ENCODE results near the gene ZPR1.
"Not testable (repeated sequence)": the region's sequence is repeated elsewhere in the genome, so short reads cannot be mapped to it uniquely, and the experiment has no call there.

ZPR1 gene

DNA sequence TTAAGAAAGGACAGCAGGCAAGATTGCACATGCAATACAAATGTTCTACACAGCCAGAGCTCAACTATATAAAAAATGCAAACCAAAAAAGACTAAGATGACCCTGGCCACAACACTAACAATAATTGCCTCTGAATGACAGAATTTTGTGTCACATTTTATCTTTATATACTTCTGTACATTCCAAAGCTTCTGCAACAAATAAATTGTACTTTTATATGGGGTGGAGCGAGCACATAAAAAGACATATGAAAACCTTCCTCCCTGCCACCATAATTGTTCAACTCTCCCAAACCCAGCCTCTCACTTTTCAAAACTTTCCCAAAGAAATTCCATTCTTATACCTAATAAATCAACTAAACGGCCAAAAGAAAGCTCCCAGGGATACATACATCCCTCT is 25.7 kb downstream of the ZPR1 start:
- DNase-seq (ENCODE audit: low read depth, low spot score) = no peak

DNA sequence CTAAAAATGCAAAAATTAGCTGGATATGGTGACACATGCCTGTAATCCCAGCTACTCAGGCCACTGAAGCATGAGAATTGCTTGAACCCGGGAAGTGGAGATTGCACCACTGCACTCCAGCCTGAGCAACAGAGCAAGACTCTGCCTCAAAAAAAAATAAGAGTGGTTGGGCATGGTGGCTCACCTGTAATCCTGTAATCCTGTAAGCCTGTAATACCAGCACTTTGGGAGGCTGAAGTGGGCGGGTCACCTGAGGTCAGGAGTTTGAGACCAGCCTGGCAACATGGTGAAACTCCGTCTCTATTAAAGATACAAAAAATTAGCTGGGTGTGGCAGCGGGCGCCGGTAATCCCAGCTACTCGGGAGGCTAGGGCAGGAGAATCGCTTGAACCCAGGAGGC is 31.8 kb downstream of the ZPR1 start:
- not testable (repeated sequence) for DNase-seq (ENCODE audit: low read depth, low spot score)

GRCh38 chr11:116750070-116750718 is 37.6 kb downstream of the ZPR1 start:
- no peak for DNase-seq (ENCODE audit: low read depth, low spot score)

- DNase-seq (ENCODE audit: low read depth, low spot score) = no peak
Observed at GRCh38 chr11:116742104-116742503, 45.7 kb downstream of the ZPR1 start.

- no peak for DNase-seq (ENCODE audit: low read depth, low spot score)
Observed at GRCh38 chr11:116740741-116741140, 47.1 kb downstream of the ZPR1 start.

- DNase-seq (ENCODE audit: low read depth, low spot score) = no peak
Observed at GRCh38 chr11:116738975-116739374, 48.8 kb downstream of the ZPR1 start.

- DNase-seq (ENCODE audit: low read depth, low spot score) = no peak
Observed at GRCh38 chr11:116736763-116737162, 51.1 kb downstream of the ZPR1 start.

DNA sequence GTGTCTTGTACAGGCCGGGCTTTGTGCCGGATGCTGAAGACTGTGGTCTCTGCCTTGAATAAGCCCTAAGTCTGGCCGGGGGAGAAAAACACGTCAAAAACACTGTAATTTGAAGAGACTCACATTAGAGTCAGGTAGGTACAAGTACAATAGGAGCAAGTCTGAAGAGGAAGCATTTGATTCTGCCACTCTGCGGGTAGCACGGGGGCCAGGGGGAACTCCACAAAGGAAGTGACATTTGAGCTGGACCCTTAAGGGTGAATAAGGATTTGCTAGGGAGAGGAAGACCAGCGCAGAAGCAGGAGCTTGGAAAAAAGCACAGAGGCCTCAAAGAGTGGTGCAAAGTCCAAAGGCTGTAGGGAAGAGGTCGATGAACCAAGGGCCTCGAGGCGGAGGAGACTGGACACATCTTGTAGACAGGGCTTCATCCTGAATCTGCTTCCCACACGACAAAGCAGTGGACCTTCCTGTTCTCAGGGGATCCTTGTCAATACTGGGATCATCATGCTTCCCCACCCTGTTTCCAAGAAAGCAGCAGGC is 53.8 kb downstream of the ZPR1 start:
- DNase-seq (ENCODE audit: low read depth, low spot score) = no peak

GRCh38 chr11:116733043-116733755 is 54.6 kb downstream of the ZPR1 start:
- DNase-seq (ENCODE audit: low read depth, low spot score) = no peak

GRCh38 chr11:116732271-116733042 is 55.4 kb downstream of the ZPR1 start:
- DNase-seq (ENCODE audit: low read depth, low spot score) = no peak

DNA sequence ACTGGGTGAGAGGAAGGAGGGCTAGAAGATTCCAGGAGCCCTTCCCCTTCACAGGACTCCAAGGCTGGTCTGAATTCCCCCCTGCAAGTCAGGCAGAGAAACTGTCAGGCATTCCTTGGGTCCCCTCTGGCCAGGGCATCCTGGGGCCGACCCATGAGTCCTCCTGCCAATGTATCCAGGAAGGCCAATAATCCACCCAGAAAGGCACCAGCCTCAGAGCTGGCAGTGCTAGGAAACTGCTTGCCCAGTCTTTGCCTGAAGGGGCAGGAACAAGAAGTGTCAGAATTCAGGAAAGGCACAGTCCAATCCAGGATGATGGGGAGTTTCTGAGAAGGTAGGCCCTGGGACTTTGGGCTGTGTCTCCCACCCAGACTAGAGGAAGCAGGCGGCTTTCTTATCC is 56.0 kb downstream of the ZPR1 start:
- DNase-seq (ENCODE audit: low read depth, low spot score) = no peak

- DNase-seq (ENCODE audit: low read depth, low spot score) = no peak
Observed at GRCh38 chr11:116731097-116731761, 56.6 kb downstream of the ZPR1 start.

DNA sequence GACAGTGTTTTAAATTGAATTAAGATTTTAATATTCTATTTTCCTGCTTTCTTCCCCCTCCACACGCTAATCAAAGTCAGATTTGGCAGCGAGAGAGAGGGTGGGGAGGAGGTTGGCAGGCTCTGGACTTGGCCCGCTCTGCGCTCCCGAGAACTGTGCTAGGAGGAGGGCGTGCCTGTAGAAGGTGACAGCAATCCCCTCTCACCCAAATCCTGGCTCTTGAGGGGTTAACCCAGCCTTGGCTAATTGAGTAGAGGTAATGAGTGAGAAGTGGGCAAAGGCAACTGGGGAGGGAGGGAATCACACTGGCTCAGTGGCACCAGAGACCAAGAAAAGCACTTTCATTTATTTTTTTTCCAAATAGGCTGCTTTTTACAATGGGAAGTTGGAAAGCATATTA is 57.2 kb downstream of the ZPR1 start:
- DNase-seq (ENCODE audit: low read depth, low spot score) = no peak

DNA sequence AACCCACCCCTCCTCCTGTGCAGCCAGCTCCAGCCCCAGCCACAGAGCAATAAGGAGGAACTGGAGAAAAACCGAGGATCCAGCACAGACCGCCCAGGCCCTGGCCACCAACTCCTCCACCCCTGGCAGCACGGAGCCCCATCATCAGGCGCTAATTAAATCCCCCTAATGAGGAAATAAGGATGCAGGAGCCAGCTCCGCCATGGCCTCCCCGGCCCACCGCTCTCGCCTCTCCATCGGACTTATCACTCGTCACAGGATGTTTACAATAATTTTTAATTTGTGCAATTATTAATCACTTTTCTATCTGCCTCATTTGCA is 57.6 kb downstream of the ZPR1 start:
- DNase-seq (ENCODE audit: low read depth, low spot score) = no peak

GRCh38 chr11:116729501-116730240 is 58.2 kb downstream of the ZPR1 start:
- DNase-seq (ENCODE audit: low read depth, low spot score) = no peak

GRCh38 chr11:116727990-116728389 is 59.8 kb downstream of the ZPR1 start:
- no peak for DNase-seq (ENCODE audit: low read depth, low spot score)

DNA sequence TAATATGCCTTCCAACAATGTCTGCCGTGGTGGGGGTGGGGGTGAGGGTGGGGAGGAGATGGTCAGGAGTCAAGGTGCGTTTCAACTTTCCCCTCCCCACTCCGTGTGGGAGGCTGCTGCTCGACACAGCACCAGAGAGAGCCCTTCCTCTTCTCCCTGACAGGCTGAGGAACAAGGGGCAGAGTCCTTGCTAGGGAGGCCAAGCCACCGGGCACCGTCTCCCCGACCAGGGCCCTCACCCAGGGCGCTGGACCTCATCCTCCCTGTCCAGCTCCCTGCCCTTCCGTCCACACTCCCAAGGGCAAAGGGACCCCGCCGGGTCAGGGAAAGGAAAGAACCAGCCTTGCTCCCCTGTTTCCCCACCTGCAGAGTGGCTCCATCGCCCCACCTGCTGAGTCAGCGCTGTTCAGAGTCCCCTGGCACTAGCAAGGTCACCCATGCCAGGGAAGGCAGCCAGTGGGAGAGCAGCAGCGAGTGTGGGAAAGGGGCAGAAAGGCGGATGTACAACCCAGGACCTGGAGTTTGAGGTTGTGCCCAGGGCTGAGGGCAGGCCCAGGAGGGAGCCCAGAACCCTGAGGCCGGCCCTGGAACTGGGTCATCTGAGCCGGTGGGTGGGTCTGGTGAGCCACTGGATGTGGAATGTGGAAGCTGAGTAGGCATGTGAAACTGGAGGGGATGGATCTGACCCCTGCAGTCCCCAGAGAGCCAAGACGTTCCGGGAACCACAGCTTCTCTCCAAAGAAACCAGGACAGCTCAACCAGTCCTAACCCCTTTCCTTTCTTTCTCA is 62.2 kb downstream of the ZPR1 start:
- peak; percentile 25 for DNase-seq (ENCODE audit: low read depth, low spot score)

DNA sequence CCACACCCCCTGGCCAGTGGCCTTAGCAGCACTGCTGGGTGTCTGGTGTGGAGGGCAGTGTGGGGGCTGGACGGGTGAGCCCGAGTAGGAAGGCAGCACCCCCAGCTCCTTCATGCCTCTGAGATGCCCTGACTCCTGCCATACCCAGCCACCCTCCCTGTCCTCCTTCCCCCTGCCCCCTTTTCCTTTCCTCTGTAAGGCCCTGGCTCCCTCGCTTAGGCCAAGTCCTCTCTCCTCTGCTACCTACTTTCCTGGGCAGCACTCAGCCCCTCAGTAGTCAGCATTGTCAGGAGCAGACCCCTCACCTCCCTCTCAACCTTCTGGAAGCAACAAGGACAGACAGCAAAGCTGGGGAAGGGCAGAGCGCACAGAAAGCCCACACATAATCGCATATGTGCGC is 63.0 kb downstream of the ZPR1 start:
- DNase-seq (ENCODE audit: low read depth, low spot score) = no peak

Measured in brain pericyte (primary cell).